HG03457 (cell line): ENCODE data around the gene NUDT6.
"Not testable (repeated sequence)": the region's sequence is repeated elsewhere in the genome, so short reads cannot be mapped to it uniquely, and the experiment has no call there.

ENCODE experiments used
- ATAC-seq: cut with Tn5 transposase; IDR thresholded peaks from one replicate; pipeline ENCODE4 v1.9.1; 2021; ENCODE audit warnings: moderate number of reproducible peaks; ENCODE audit not compliant: unreplicated experiment

NUDT6 gene

GRCh38 chr4:122921971-122922876 is at the start of gene NUDT6:
NUDT6 (minus strand) TSS chr4:122922597; CDS start chr4:122922572, 25 bp downstream.
- peak; percentile 55 for ATAC-seq

GRCh38 chr4:122968227-122968812 is 45.9 kb upstream of the NUDT6 start:
- ATAC-seq: no peak

GRCh38 chr4:122967231-122967630 is 44.8 kb upstream of the NUDT6 start:
- no peak for ATAC-seq

- no peak for ATAC-seq
Observed at GRCh38 chr4:122966201-122966600, 43.8 kb upstream of the NUDT6 start.

- no peak for ATAC-seq
Observed at GRCh38 chr4:122963216-122963615, 40.8 kb upstream of the NUDT6 start.

GRCh38 chr4:122960611-122961000 is 38.2 kb upstream of the NUDT6 start:
- ATAC-seq: no peak

GRCh38 chr4:122959981-122960610 is 37.7 kb upstream of the NUDT6 start:
- ATAC-seq: no peak

- ATAC-seq: no peak
Observed at GRCh38 chr4:122959441-122959840, 37.0 kb upstream of the NUDT6 start.

- no peak for ATAC-seq
Observed at GRCh38 chr4:122958505-122958904, 36.1 kb upstream of the NUDT6 start.

GRCh38 chr4:122953924-122954323 is 31.5 kb upstream of the NUDT6 start:
- ATAC-seq: no peak

- no peak for ATAC-seq
Observed at GRCh38 chr4:122952028-122952427, 29.6 kb upstream of the NUDT6 start.

- ATAC-seq: no peak
Observed at GRCh38 chr4:122948671-122949070, 26.3 kb upstream of the NUDT6 start.

GRCh38 chr4:122946142-122946541 is 23.7 kb upstream of the NUDT6 start:
- no peak for ATAC-seq

GRCh38 chr4:122945136-122945535 is 22.7 kb upstream of the NUDT6 start:
- not testable (repeated sequence) for ATAC-seq

- ATAC-seq: no peak
Observed at GRCh38 chr4:122932763-122933162, 10.4 kb upstream of the NUDT6 start.

GRCh38 chr4:122930862-122931261 is 8.5 kb upstream of the NUDT6 start:
- ATAC-seq: no peak

- ATAC-seq: no peak
Observed at GRCh38 chr4:122928930-122929329, 6.5 kb upstream of the NUDT6 start.

- peak; percentile 97 for ATAC-seq
Observed at GRCh38 chr4:122922877-122923511, 597 bp upstream of the NUDT6 start.

- ATAC-seq: no peak
Observed at GRCh38 chr4:122921300-122921699, 1.1 kb downstream of the NUDT6 start.

- no peak for ATAC-seq
Observed at GRCh38 chr4:122920473-122920872, 1.9 kb downstream of the NUDT6 start.

GRCh38 chr4:122917731-122918130 is 4.7 kb downstream of the NUDT6 start:
- ATAC-seq: no peak
